RWPE1 (cell line): ENCODE results near the gene MBD3.
"Not testable (repeated sequence)": the region's sequence is repeated elsewhere in the genome, so short reads cannot be mapped to it uniquely, and the experiment has no call there.

Experiments used
- CTCF ChIA-PET: fragments of 350-600 bp; sonication (Branson Sonifier 250); formaldehyde crosslinking; extraction: SDS; loops from one replicate; lab custom pipeline; 2021; lab: Yijun Ruan, JAX
- POLR2A ChIA-PET: fragments of 400-600 bp; formaldehyde crosslinking; extraction: SDS; loops from one replicate; lab custom pipeline; 2020; ENCODE audit warnings: antibody characterized with exemption; ENCODE audit not compliant: low non-redundant PET; lab: Yijun Ruan, JAX
- DNase-seq: peaks from one replicate; pipeline ENCODE4 v3.0.0; 2012; ENCODE audit warnings: low spot score
- H3K27ac ChIP-seq: fragments of 450-650 bp; 2 replicates; pipeline ENCODE4 v1.5.1; 2017
- CTCF ChIP-seq: fragments of 450-650 bp; conservative IDR thresholded peaks from 2 replicates; pipeline ENCODE4 v1.5.1; 2017; ENCODE audit warnings: low read depth, mild to moderate bottlenecking

MBD3 gene

DNA sequence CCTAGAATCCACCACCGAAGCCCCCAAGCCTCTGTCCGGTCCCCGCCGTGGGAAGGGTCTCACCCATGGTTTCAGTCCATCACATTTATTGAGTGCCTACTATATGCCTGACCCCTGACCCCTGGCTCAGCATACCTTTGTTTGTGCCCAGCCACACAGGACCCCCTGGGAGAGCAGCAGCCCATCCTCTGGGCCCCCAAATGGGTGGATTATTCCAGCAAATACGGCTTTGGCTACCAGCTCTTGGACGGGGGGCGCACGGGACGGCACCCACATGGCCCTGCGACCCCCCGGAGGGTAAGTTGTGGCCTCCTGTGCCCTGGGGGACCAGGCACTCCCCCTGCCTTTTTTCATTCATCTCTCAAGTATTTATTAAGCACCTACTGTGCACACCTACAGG is 61.1 kb downstream of the MBD3 start:
- ChIA-PET CTCF (interaction anchor here (0.6 to 0.9 kb wide), 2 partner anchors 14 to 92 kb away, joined by 3 read pairs; no protein-coding TSS in a partner anchor), POLR2A (no interaction called here)
- no peak for TF ChIP-seq CTCF
- no peak for DNase-seq
- H3K27ac ChIP-seq, result no peak overlapping the region

DNA sequence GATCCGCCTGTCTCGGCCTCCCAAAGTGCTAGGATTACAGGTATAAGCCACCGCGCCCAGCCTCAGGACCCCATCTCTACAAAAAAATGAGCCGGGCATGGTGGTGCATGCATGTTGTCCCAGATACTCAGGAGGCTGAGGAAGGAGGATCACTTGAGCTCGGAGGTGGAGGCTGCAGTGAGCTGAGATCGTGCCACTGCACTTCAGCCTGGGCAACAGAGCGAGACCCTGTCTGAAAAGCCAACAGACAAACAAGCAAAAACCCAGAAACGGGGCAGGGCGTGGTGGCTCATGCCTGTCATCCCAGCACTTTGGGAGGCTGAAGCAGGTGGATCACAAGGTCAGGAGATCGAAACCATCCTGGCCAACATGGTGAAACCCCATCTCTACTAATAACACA is 61.8 kb downstream of the MBD3 start:
- H3K27ac ChIP-seq, DNase-seq, POLR2A ChIA-PET: not testable (repeated sequence)
- CTCF ChIA-PET, result interaction anchor here (0.6 to 0.7 kb wide), 2 partner anchors 29 to 91 kb away, joined by 3 read pairs; no protein-coding TSS in a partner anchor

DNA sequence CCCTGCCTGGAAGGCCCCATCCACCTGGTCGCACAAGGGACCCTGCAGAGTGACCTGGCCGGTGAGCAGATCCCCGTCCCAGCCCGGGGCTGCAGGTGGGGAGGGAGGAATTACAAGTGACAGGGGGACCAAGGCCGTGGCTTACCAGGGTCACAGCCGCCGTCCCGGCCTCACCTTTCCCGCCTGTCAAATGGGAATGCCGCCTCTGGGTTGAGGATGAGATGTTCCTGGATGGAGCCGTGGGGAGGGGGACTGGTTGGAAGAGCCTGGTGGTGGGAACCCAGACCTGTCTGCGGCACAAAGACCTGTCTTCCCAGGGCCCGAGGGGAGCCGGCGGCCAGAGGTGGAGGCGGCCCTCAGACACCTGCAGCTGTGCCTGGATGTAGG is 63.2 kb downstream of the MBD3 start:
- DNase-seq, result no peak
- CTCF ChIA-PET, result no interaction called here
- TF ChIP-seq CTCF, result no peak
- no peak overlapping the region for H3K27ac ChIP-seq
- POLR2A ChIA-PET, result no interaction called here

GRCh38 chr19:1528596-1529429 is 63.9 kb downstream of the MBD3 start:
- DNase-seq, result no peak
- no peak overlapping the region for H3K27ac ChIP-seq
- no peak for TF ChIP-seq CTCF
- POLR2A ChIA-PET, result no interaction called here
- CTCF ChIA-PET, result no interaction called here

- H3K27ac ChIP-seq, result no peak overlapping the region
- ChIA-PET POLR2A (no interaction called here), CTCF (interaction anchor here (0.6 kb wide), 1 partner anchor 1042 kb away, joined by 4 read pairs; no protein-coding TSS in a partner anchor)
- no peak for TF ChIP-seq CTCF
- no peak for DNase-seq
Observed at GRCh38 chr19:1527650-1528309, 64.9 kb downstream of the MBD3 start.

DNA sequence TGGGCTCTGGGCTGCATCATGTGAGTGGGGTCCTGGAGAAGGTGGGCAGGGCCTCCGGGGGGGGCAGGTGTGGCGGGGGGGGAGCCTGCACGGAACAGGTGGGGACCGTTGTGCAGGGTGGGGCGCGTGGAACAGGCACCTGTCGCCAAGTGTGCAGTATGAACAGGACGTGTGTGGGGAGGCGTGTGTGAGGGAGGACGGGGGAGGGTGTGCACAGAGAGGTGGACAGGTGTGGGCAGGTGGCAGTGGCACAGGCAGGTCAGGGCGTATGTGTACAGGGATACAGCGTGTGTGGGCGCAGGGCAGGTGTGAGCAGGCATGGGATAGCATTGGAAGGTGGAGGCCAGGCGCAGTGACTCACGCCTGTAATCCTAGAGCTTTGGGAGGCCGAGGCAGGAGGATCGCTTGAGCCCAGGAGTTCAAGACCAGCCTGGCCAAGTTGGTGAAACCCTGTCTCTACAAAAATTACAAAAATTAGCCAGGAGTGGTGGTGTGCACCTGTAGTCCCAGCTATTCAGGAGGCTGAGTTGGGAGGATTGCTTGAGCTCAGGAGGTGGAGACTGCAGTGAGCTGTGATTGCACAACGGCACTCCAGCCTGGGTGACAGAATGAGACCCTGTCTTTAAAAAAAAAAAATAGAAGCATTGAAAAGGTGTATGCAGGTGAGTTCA is 65.6 kb downstream of the MBD3 start:
- DNase-seq, result no peak
- POLR2A ChIA-PET, result no interaction called here
- CTCF ChIA-PET, result interaction anchor here (0.6 kb wide), 1 partner anchor 1043 kb away, joined by 4 read pairs; no protein-coding TSS in a partner anchor
- no peak overlapping the region for H3K27ac ChIP-seq
- TF ChIP-seq CTCF, result no peak
